Activated T-helper 1 cell treated with Interleukin-2 at 50 U/mL for 16 hours (primary cell): Measurements from ENCODE around the gene MUC5B.
"Not testable (repeated sequence)": the region's sequence is repeated elsewhere in the genome, so short reads cannot be mapped to it uniquely, and the experiment has no call there.

Experiments used
- DNase-seq: peaks from one replicate; pipeline ENCODE4 v3.0.0-alpha.2; 2020; ENCODE audit warnings: low read depth

MUC5B gene

GRCh38 chr11:1233351-1234053 is 10.6 kb downstream of the MUC5B start:
- no peak for DNase-seq

GRCh38 chr11:1234054-1234720 is 11.3 kb downstream of the MUC5B start:
- no peak for DNase-seq

DNA sequence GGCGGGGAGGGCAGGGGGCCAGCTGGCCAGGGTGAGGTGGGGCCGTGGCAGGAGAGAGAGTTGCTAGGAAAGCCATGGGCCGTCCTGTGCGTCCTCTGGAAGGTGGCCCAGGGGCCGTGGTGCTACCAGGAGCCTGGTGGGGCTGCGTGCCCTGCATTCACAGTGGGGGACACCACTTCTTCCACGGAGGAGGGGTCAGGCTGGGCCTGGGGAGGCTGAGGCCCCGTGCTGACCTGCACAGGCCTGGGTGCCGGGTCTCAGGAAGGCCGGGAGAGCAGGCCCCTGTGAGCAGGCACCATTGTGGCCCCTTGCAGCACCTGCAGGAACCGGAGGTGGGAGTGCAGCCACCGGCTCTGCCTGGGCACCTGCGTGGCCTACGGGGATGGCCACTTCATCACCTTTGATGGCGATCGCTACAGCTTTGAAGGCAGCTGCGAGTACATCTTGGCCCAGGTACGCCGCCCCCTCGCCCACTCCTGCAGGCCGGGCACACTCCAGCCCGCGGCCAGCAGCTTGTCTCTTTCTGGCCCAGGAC is 12.0 kb downstream of the MUC5B start:
- DNase-seq = no peak

DNA sequence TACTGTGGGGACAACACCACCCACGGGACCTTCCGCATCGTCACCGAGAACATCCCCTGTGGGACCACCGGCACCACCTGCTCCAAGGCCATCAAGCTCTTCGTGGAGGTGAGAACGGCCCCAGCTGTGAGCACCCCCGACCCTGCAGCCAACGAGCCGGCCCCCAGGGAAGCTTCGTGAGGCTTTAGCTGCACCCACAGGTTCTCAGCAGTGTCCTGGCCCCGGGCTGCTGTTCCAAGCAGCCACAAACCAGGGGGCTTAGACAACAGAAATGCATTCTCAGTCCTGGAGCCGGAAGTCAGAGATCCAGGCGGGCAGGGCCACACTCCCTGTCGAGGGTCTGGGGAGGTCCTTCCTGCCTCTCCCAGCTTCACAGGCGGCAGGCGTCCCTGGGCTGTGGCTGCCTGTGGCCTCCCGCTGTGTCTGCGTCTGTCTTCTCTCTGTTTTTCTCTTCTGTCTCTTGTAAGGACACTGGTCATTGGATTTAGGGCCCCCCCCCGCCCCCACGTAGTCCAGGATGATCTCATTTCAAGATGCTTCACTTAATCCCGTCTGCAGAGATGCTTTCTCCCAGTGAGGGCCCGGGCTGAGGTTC is 12.5 kb downstream of the MUC5B start:
- DNase-seq = no peak

DNA sequence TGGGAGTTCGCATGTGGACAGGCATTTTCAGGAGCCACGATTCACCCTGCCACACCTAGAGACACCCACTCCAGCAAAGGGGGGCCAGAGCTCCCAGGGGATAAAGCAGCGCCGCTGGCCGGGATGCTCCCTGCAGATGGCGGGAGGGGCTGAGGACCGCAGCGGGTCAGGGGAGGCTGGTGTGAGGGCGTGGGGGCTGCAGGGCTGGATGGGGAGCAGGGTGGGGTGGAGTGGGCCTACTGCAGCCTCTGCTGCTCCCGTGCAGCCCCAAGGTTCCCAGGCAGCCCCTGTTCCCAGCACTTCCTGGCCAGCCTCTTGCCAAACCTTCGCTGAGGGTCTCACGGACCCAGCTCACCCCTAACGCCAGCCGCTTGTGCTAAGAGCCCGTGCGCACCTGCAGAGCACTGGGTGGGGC is 13.0 kb downstream of the MUC5B start:
- no peak for DNase-seq

GRCh38 chr11:1236316-1237127 is 13.7 kb downstream of the MUC5B start:
- DNase-seq = no peak

DNA sequence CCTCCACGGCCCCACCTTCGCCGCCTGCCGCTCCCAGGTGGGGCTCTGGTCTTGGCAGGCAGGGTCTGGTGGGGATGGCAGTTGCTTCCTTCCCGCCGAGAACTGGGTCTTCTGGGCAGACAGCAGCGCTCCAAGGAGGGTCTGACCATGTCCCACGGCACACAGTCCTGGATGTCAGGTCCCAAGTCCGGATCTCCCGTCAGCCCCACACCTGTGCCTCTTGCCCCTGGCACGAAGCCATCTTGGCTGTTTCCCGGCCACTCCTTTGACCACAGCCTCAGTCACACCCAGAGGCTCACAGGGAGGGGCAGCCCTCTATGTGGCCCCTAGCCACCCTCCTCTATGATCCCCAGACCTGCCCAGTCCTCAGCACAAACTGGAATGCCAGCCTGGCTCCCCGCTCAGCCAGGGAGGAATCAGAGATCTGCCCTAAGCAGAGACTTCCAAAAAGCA is 14.3 kb downstream of the MUC5B start:
- no peak for DNase-seq

- no peak for DNase-seq
These were observed 15.0 kb downstream of the MUC5B start for GRCh38 chr11:1237851-1238250.

DNA sequence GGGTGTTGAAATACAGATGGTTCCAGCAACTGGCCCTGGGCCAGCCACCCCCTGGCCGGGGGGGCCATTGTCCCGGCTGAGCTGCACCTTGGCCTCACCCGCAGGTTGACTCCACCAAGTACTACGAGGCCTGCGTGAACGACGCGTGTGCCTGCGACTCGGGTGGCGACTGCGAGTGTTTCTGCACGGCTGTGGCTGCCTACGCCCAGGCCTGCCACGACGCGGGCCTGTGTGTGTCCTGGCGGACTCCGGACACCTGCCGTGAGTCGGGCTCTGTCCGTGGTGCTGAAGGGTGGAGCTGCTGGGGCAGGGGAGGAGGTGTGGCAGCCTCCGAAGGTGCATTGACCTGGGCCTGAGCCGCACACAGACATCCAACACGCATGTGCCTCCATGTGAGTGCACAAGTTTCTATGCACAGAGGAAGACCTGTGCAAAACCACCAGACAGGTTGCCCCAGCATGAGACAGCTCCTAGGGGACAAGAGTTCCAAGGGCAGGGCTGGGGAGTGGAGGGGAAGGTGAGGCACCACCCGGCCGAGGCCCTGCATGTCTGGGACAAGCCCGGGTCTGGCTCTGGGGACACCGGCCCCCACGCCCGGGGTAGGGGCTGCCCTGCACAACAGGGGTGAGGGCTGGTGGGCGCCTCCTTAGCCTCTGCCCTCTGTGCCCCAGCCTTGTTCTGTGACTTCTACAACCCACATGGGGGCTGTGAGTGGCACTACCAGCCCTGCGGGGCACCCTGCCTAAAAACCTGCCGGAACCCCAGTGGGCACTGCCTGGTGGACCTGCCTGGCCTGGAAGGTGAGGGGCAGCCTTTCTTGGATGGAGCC is 16.1 kb downstream of the MUC5B start:
- no peak for DNase-seq

DNA sequence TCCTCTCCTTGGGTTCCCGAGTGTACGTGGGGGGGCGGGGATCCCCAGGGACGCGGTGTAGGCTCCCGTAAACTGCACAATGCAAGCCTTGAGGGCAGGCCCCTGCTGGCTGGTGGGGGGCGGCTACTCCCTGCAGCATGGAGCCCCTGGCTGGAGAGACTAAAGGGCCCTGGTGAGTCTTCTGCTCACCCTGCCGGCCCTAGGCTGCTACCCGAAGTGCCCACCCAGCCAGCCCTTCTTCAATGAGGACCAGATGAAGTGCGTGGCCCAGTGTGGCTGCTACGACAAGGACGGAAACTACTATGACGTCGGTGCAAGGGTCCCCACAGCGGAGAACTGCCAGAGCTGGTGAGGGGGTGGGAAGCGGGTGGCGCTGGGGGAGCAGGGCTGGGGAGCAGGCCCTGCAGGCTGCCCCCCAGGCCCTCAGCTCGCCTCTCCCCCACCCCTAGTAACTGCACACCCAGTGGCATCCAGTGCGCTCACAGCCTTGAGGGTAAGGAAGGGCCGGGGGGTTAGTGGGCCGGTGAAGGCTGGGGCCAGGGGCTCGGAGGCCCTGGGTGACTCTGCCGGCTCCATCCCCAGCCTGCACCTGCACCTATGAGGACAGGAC is 16.8 kb downstream of the MUC5B start:
- DNase-seq = no peak

- no peak for DNase-seq
These were observed 17.9 kb downstream of the MUC5B start for GRCh38 chr11:1240771-1241170.

DNA sequence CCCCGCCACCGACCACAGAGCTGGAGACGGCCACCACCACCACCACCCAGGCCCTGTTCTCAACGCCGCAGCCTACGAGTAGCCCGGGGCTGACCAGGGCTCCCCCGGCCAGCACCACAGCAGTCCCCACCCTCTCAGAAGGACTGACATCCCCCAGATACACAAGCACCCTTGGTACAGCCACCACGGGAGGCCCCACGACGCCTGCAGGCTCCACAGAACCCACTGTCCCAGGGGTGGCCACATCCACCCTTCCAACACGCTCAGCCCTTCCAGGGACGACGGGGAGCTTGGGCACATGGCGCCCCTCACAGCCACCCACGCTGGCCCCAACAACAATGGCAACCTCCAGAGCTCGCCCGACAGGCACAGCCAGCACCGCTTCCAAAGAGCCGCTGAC is 18.8 kb downstream of the MUC5B start:
- no peak for DNase-seq

- no peak for DNase-seq
These were observed 19.4 kb downstream of the MUC5B start for GRCh38 chr11:1242289-1242688.

GRCh38 chr11:1242751-1243150 is 19.9 kb downstream of the MUC5B start:
- not testable (repeated sequence) for DNase-seq

GRCh38 chr11:1243521-1243920 is 20.7 kb downstream of the MUC5B start:
- DNase-seq = not testable (repeated sequence)

GRCh38 chr11:1244557-1244956 is 21.7 kb downstream of the MUC5B start:
- DNase-seq = not testable (repeated sequence)

- DNase-seq = not testable (repeated sequence)
These were observed 22.9 kb downstream of the MUC5B start for GRCh38 chr11:1245717-1246116.

GRCh38 chr11:1246301-1246700 is 23.4 kb downstream of the MUC5B start:
- not testable (repeated sequence) for DNase-seq

- DNase-seq = not testable (repeated sequence)
These were observed 24.2 kb downstream of the MUC5B start for GRCh38 chr11:1247026-1247425.

- not testable (repeated sequence) for DNase-seq
These were observed 26.1 kb downstream of the MUC5B start for GRCh38 chr11:1248951-1249350.

DNA sequence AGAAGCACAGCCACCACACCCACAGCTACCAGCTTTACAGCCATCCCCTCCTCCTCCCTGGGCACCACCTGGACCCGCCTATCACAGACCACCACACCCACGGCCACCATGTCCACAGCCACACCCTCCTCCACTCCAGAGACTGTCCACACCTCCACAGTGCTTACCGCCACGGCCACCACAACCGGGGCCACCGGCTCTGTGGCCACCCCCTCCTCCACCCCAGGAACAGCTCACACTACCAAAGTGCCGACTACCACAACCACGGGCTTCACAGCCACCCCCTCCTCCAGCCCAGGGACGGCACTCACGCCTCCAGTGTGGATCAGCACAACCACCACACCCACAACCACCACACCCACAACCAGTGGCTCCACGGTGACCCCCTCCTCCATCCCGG is 27.5 kb downstream of the MUC5B start:
- not testable (repeated sequence) for DNase-seq
